ENCODE data around the gene RABGEF1.
"Not testable (repeated sequence)": the region's sequence is repeated elsewhere in the genome, so short reads cannot be mapped to it uniquely, and the experiment has no call there.

RABGEF1 gene

GRCh38 chr7:66713687-66714086, 26.8 kb upstream of the RABGEF1 start:
- Mint-ChIP-seq H3K4me1 (no peaks in the 10 kb centered on the region), H3K27ac (no peak overlapping the region), H3K36me3 (ENCODE audit: low read depth) (peaks cover 86% of the 10 kb centered on the region), H3K9me3 (peaks cover 21% of the 10 kb centered on the region), H3K4me3 (no peak overlapping the region), H3K27me3 (ENCODE audit: low read depth) (no peaks in the 10 kb centered on the region)
- TF ChIP-seq CTCF (IDR thresholded peaks at IDR 0.05; ENCODE audit: unreplicated experiment in 3 of 3): no peak

GRCh38 chr7:66716634-66717033, 23.9 kb upstream of the RABGEF1 start:
- H3K9me3 Mint-ChIP-seq: peaks cover 27% of the 10 kb centered on the region
- H3K27ac Mint-ChIP-seq, H3K4me1 Mint-ChIP-seq: not testable (repeated sequence)

GRCh38 chr7:66720561-66720960, 20.0 kb upstream of the RABGEF1 start:
- Mint-ChIP-seq H3K27ac (no peak overlapping the region), H3K4me1 (no peaks in the 10 kb centered on the region), H3K27me3 (ENCODE audit: low read depth) (no peaks in the 10 kb centered on the region), H3K36me3 (ENCODE audit: low read depth) (peaks cover 76% of the 10 kb centered on the region), H3K9me3 (peaks cover 32% of the 10 kb centered on the region), H3K4me3 (no peak overlapping the region)
- TF ChIP-seq CTCF (IDR thresholded peaks at IDR 0.05; ENCODE audit: unreplicated experiment in 3 of 3): no peak

More at GRCh38 chr7:66716634-66717033, 23.9 kb upstream of the RABGEF1 start:
- H3K27me3 Mint-ChIP-seq (ENCODE audit: low read depth); H3K4me3 Mint-ChIP-seq: not testable (repeated sequence)
- H3K36me3 Mint-ChIP-seq (ENCODE audit: low read depth): peaks cover 80% of the 10 kb centered on the region

GRCh38 chr7:66725843-66726242, 14.7 kb upstream of the RABGEF1 start:
- Mint-ChIP-seq H3K27me3 (ENCODE audit: low read depth) (no peaks in the 10 kb centered on the region), H3K27ac (no peak overlapping the region), H3K4me1 (no peaks in the 10 kb centered on the region), H3K9me3 (peaks cover 34% of the 10 kb centered on the region), H3K36me3 (ENCODE audit: low read depth) (peaks cover 64% of the 10 kb centered on the region), H3K4me3 (no peak overlapping the region)
- TF ChIP-seq CTCF (IDR thresholded peaks at IDR 0.05; ENCODE audit: unreplicated experiment in 3 of 3): no peak

- Mint-ChIP-seq H3K9me3 (peaks cover 30% of the 10 kb centered on the region), H3K4me1 (no peaks in the 10 kb centered on the region), H3K27ac (no peak overlapping the region), H3K27me3 (ENCODE audit: low read depth) (no peaks in the 10 kb centered on the region), H3K4me3 (no peak overlapping the region), H3K36me3 (ENCODE audit: low read depth) (peaks cover 55% of the 10 kb centered on the region)
- TF ChIP-seq CTCF (IDR thresholded peaks at IDR 0.05; ENCODE audit: unreplicated experiment in 3 of 3): no peak
Measured at GRCh38 chr7:66727058-66727457, 13.5 kb upstream of the RABGEF1 start.

GRCh38 chr7:66728571-66728970, 12.0 kb upstream of the RABGEF1 start:
- no peak overlapping the region for H3K4me3 Mint-ChIP-seq
- peaks cover 6% of the 10 kb centered on the region for H3K4me1 Mint-ChIP-seq
- no peaks in the 10 kb centered on the region for H3K27me3 Mint-ChIP-seq (ENCODE audit: low read depth)
- H3K9me3 Mint-ChIP-seq: peaks cover 22% of the 10 kb centered on the region
- H3K27ac Mint-ChIP-seq: no peak overlapping the region
- no peak for TF ChIP-seq CTCF (IDR thresholded peaks at IDR 0.05; ENCODE audit: unreplicated experiment in 3 of 3)
- H3K36me3 Mint-ChIP-seq (ENCODE audit: low read depth): peaks cover 47% of the 10 kb centered on the region

Measured in nephron (organoid).